B cell (primary cell): ENCODE results near the gene N4BP3. TPM values are rescaled to one million over a fixed set of nuclear protein-coding genes. Genes with fewer than 3 reads are reported as not detected.

Source experiments
- ATAC-seq: fragments of 200-7000 bp; cut with Tn5 transposase; one replicate; pipeline ENCODE4 v1.10.0; 2021; ENCODE audit warnings: low read depth, mild to moderate bottlenecking, moderate number of reproducible peaks, moderate library complexity
- CTCF ChIA-PET: fragments of 350-600 bp; sonication (Branson Sonifier 250); formaldehyde crosslinking; loops from one replicate; lab custom pipeline; 2021; ENCODE audit warnings: antibody characterized with exemption, inconsistent platforms; lab: Charles Lee
- POLR2A ChIA-PET: fragments of 350-600 bp; sonication (Branson Sonifier 250); formaldehyde crosslinking; loops from one replicate; lab custom pipeline; 2021; ENCODE audit warnings: antibody characterized with exemption; lab: Charles Lee
- DNase-seq: peaks from one replicate; pipeline ENCODE4 v3.0.0; 2013
- H2AFZ ChIP-seq: 2 replicates; pipeline ENCODE4 v1.6.1; 2012; ENCODE audit warnings: mild to moderate bottlenecking, low read depth, low read length; ENCODE audit not compliant: insufficient read depth, poor library complexity, severe bottlenecking
- H3K27ac ChIP-seq, 2 donors: 1 replicate in 1 of 2; 2 replicates in 1 of 2; pipeline ENCODE4 v1.5.1; 2012 to 2013; ENCODE audit warnings: low read length in 2 of 2, mild to moderate bottlenecking in 2 of 2, moderate library complexity in 1 of 2
- H3K27me3 ChIP-seq, 4 experiments: fragments of 200-600 bp in 1 of 4; sonication (generic) in 1 of 4; replicated peaks in 1 of 4; 1 replicate in 2 of 4; 2 replicates in 2 of 4; pipeline versions ENCODE4 v1.6.1 to v1.7.0; 2013 to 2016; ENCODE audit warnings: low read length in 3 of 4, mild to moderate bottlenecking in 2 of 4, mixed read lengths in 1 of 4, moderate library complexity in 1 of 4; ENCODE audit not compliant: insufficient read depth in 4 of 4, control insufficient read depth in 3 of 4; ENCODE audit errors: control extremely low read depth in 1 of 4
- H3K36me3 ChIP-seq, 2 experiments: replicated peaks in 1 of 2; 1 replicate in 1 of 2; 2 replicates in 1 of 2; pipeline versions ENCODE4 v1.6.1 to v1.7.1; 2013; ENCODE audit warnings: low read length in 1 of 2; ENCODE audit not compliant: insufficient read depth in 2 of 2, control insufficient read depth in 1 of 2; ENCODE audit errors: control extremely low read depth in 1 of 2, extremely low read depth in 1 of 2
- H3K4me1 ChIP-seq, 2 donors: fragments of 200-600 bp in 1 of 2; sonication (generic) in 1 of 2; 1 replicate in 1 of 2; 2 replicates in 1 of 2; pipeline versions ENCODE4 v1.5.1 to v1.6.1; 2013 to 2017; ENCODE audit warnings: low read length in 2 of 2; ENCODE audit not compliant: control insufficient read depth in 2 of 2, insufficient read depth in 2 of 2
- H3K4me2 ChIP-seq: replicated peaks from 2 replicates; pipeline ENCODE3; 2012; ENCODE audit warnings: mild to moderate bottlenecking, low read depth, low read length; ENCODE audit not compliant: poor library complexity, severe bottlenecking
- H3K4me3 ChIP-seq, 5 experiments: fragments of 200-600 bp in 1 of 5; sonication (generic) in 1 of 5; 1 replicate in 3 of 5; 2 replicates in 2 of 5; pipeline versions ENCODE4 v1.5.1 to v1.7.0; 2011 to 2016; ENCODE audit warnings: low read length in 4 of 5, mild to moderate bottlenecking in 4 of 5, low read depth in 2 of 5, control low read depth in 1 of 5, moderate library complexity in 1 of 5; ENCODE audit not compliant: insufficient read depth in 1 of 5; ENCODE audit errors: control extremely low read depth in 1 of 5, extremely low read depth in 1 of 5
- H3K79me2 ChIP-seq: fragments of 200-600 bp; sonication (generic); one replicate; pipeline ENCODE4 v1.6.0; 2016; ENCODE audit warnings: low read length; ENCODE audit not compliant: control insufficient read depth, insufficient read depth
- H3K9ac ChIP-seq: fragments of 200-600 bp; sonication (generic); 2 replicates; pipeline ENCODE4 v1.6.1; 2017; ENCODE audit warnings: mild to moderate bottlenecking, low read length, moderate library complexity
- H3K9me3 ChIP-seq, 3 donors: one replicate each; pipeline versions ENCODE4 v1.6.1 to v1.7.1; 2013; ENCODE audit warnings: low read length in 2 of 3; ENCODE audit not compliant: control insufficient read depth in 2 of 3, insufficient read depth in 1 of 3; ENCODE audit errors: control extremely low read depth in 1 of 3
- H4K20me1 ChIP-seq: 2 replicates; pipeline ENCODE4 v1.6.0; 2012; ENCODE audit warnings: mild to moderate bottlenecking, low read length; ENCODE audit not compliant: insufficient read depth, control insufficient read depth, poor library complexity, severe bottlenecking
- H3K27ac Mint-ChIP-seq: one replicate; pipeline ENCODE4 v1.8.0; 2021; ENCODE audit warnings: mixed read lengths
- H3K27me3 Mint-ChIP-seq: one replicate; pipeline ENCODE4 v1.8.0; 2021; ENCODE audit warnings: mixed read lengths
- H3K4me1 Mint-ChIP-seq: one replicate; pipeline ENCODE4 v1.8.0; 2021; ENCODE audit warnings: mixed read lengths
- H3K4me3 Mint-ChIP-seq: one replicate; pipeline ENCODE4 v1.8.0; 2021; ENCODE audit warnings: mixed read lengths
- H3K9me3 Mint-ChIP-seq: one replicate; pipeline ENCODE4 v1.8.0; 2022; ENCODE audit warnings: mixed read lengths; ENCODE audit not compliant: insufficient read depth
- EZH2 ChIP-seq: IDR thresholded peaks from 2 replicates; pipeline ENCODE4 v1.6.1; 2012; ENCODE audit warnings: borderline replicate concordance, low read depth, mild to moderate bottlenecking, moderate library complexity, low read length; ENCODE audit not compliant: insufficient read depth, poor library complexity, severe bottlenecking
- WGBS: methylation state at CpG from one replicate; pipeline ENCODE4 v1.1.5; 2013; ENCODE audit warnings: missing lambda C conversion rate; ENCODE audit not compliant: insufficient coverage; 5-methylcytosine and 5-hydroxymethylcytosine counted together
- intact Hi-C: fragments of 100-400 bp; cut with micrococcal nuclease; formaldehyde crosslinking; loops from one replicate; pipeline ENCODE4 v1.10.0; 2022
- polyA plus RNA-seq: library from polyadenylated mRNA; depleted of rRNA; stranded (reverse); fragments of >200 nt; gene quantifications from 2 replicates; pipeline ENCODE4 v1.2.3, GENCODE V29; 2012
- total RNA-seq, 2 donors: library from RNA; stranded (reverse); fragments of 120-200 nt in 1 of 2; gene quantifications; 1 replicate in 1 of 2; 2 replicates in 1 of 2; pipeline versions ENCODE4 v1.2.3 to v1.2.4, GENCODE V29; 2013 to 2022
- TF ChIP-seq, protein P1 (sequence below): fragments of 200-600 bp; IDR thresholded peaks from one replicate; pipeline ENCODE4 v1.8.0; 2022; ENCODE audit warnings: antibody characterized with exemption, mild to moderate bottlenecking

The N4BP3 gene
- total and polyA plus RNA-seq, 2 donors (not counting 1 experiment from before 2014, with no cell fraction given), result 13.3 to 48.7 TPM

- Mint-ChIP-seq H3K4me3 (no peak overlapping the region), H3K27ac (no peak overlapping the region), H3K4me1 (peaks cover 29% of the 10 kb centered on the region), H3K27me3 (no peaks in the 10 kb centered on the region), H3K9me3 (no peaks in the 10 kb centered on the region)
- H3K9ac ChIP-seq, result no peak overlapping the region
- H3K4me3 ChIP-seq, result no peak overlapping the region
- DNase-seq, result no peak
- H3K4me1 ChIP-seq, result peaks cover 12 to 20% of the 10 kb centered on the region in 2 donors
- ChIA-PET CTCF (interaction anchor here (1.2 to 22.8 kb wide), 3 partner anchors 9 to 78 kb away, joined by 3 to 540 read pairs (median 15); no protein-coding TSS in a partner anchor), POLR2A (no interaction called here)
- no peaks in the 10 kb centered on the region for H3K9me3 ChIP-seq
- no peak for TF ChIP-seq EZH2
- TF ChIP-seq, protein P1, sequence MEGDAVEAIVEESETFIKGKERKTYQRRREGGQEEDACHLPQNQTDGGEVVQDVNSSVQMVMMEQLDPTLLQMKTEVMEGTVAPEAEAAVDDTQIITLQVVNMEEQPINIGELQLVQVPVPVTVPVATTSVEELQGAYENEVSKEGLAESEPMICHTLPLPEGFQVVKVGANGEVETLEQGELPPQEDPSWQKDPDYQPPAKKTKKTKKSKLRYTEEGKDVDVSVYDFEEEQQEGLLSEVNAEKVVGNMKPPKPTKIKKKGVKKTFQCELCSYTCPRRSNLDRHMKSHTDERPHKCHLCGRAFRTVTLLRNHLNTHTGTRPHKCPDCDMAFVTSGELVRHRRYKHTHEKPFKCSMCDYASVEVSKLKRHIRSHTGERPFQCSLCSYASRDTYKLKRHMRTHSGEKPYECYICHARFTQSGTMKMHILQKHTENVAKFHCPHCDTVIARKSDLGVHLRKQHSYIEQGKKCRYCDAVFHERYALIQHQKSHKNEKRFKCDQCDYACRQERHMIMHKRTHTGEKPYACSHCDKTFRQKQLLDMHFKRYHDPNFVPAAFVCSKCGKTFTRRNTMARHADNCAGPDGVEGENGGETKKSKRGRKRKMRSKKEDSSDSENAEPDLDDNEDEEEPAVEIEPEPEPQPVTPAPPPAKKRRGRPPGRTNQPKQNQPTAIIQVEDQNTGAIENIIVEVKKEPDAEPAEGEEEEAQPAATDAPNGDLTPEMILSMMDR, result no peak
- no peak overlapping the region for H3K4me2 ChIP-seq
- no peak for ATAC-seq
- intact Hi-C loops, result no loop called here
- H4K20me1 ChIP-seq, result peaks cover 24% of the 10 kb centered on the region
- H3K27me3 ChIP-seq, result no peaks in the 10 kb centered on the region
- peak overlapping the region; percentile 89 for H2AFZ ChIP-seq
- H3K27ac ChIP-seq, result no peak overlapping the region
- WGBS, result 46% methylated on average over 6 of the region's 8 CpGs
- peaks cover 2 to 19% of the 10 kb centered on the region in 2 experiments for H3K36me3 ChIP-seq
- peaks cover 25% of the 10 kb centered on the region for H3K79me2 ChIP-seq
Measured at GRCh38 chr5:178155065-178155464, 41.7 kb downstream of the N4BP3 start.

GRCh38 chr5:178160176-178160575, 46.8 kb downstream of the N4BP3 start:
- no peaks in the 10 kb centered on the region for H4K20me1 ChIP-seq
- no peak overlapping the region for H3K9ac ChIP-seq
- no peaks in the 10 kb centered on the region for H3K79me2 ChIP-seq
- POLR2A ChIA-PET, result no interaction called here
- Mint-ChIP-seq H3K9me3 (no peaks in the 10 kb centered on the region), H3K27ac (no peak overlapping the region), H3K4me1 (peaks cover 11% of the 10 kb centered on the region), H3K27me3 (peaks cover 11% of the 10 kb centered on the region), H3K4me3 (no peak overlapping the region)
- intact Hi-C loops, result no loop called here
- 73% methylated on average over 5 of the region's 5 CpGs for WGBS
- CTCF ChIA-PET, result interaction anchor here (1.3 to 22.8 kb wide), 2 partner anchors 17 to 83 kb away, joined by 3 to 540 read pairs; no protein-coding TSS in a partner anchor
- no peak for TF ChIP-seq EZH2
- TF ChIP-seq, protein P1, result no peak
- no peak overlapping the region for H3K27ac ChIP-seq
- H3K4me3 ChIP-seq, result no peak overlapping the region
- H3K4me1 ChIP-seq, result peaks cover 5 to 9% of the 10 kb centered on the region in 2 donors
- no peak overlapping the region for H2AFZ ChIP-seq
- no peaks in the 10 kb centered on the region for H3K9me3 ChIP-seq
- ATAC-seq (no peak), DNase-seq (no peak)
- no peaks in the 10 kb centered on the region for H3K27me3 ChIP-seq
- H3K36me3 ChIP-seq, result no peaks in the 10 kb centered on the region
- H3K4me2 ChIP-seq, result no peak overlapping the region
